HG03196 (cell line): Measurements from ENCODE around the gene UBAC1.
"Not testable (repeated sequence)": the region's sequence is repeated elsewhere in the genome, so short reads cannot be mapped to it uniquely, and the experiment has no call there.

Experiments
- ATAC-seq: cut with Tn5 transposase; IDR thresholded peaks from one replicate; pipeline ENCODE4 v1.9.1; 2021; ENCODE audit not compliant: unreplicated experiment

Gene UBAC1

DNA sequence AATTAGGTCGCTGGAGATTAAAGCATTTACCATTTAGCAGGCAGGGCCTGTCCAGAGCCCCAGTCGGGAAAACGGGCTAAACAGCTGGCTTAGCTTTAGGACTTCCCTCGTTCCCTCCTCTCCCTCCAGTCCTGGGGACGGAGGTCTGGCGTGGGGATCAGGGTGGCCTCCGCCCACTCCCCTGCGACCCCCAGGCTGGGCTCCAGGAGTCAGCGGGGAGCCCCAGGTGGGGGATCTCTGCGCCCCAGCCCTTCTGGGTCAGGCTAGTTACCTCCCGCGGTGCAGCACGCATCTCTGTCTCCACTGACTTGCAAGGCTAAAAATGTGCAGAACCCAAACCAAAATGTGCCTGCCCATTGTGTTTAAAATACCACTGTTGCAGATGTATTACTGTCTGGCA lies 37.7 kb downstream of the UBAC1 start:
- no peak for ATAC-seq

DNA sequence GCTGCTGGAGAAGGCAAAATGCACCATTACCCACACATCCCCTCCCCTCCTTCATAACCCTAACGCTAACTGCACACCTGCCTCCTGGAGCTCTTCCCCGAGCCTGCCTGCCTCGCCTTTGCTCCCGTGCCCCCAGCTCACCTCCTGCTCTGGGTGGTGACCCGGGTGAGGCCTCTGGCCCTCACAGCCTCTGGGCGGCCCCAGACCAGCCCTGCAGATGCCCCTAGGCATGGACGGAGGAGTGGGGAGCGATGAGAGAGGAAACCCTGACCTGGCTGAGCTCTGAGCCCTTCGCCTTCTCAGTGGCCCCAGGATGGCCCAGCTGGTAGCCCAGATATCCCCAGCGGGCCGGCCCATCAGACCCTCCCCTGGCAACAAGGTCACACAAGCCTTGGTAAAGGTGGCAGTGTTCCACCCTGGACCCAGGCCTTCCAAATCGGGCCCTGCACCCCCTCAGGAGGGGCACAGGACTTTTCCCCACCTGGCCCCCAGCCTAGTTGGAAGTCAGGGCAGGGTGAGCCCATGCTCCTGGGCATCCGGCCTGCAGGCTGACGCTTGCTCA lies 39.3 kb downstream of the UBAC1 start:
- no peak for ATAC-seq

DNA sequence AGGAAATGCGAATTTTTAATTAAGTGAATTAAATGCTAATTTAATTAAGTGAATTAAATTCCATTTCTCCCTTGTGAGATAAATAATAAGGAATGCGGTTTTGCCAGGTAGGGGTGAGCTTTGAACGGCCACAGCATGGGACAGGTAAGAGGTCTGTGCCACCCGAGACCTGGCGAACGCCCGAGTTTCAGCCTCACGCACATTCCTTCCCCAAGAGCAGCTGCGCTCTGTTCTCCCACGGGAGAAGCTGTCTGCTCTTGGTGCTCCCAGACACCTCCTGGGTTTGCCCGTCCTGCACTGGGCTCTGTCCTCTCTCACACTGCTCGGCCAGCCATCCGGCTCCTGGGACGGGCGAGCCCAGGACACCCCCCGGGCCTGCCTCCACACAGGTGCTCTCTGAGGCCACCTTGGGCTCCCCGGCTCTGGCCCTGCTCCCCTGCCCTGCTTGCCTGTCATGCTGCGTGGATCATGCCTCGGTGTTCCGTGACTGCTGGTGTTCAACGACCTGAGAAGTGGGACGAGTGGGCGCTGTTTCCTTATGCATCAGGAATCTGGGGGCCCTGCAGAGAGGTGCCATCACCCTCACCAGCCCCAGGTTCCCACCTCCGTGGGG lies 40.1 kb downstream of the UBAC1 start:
- ATAC-seq: no peak

DNA sequence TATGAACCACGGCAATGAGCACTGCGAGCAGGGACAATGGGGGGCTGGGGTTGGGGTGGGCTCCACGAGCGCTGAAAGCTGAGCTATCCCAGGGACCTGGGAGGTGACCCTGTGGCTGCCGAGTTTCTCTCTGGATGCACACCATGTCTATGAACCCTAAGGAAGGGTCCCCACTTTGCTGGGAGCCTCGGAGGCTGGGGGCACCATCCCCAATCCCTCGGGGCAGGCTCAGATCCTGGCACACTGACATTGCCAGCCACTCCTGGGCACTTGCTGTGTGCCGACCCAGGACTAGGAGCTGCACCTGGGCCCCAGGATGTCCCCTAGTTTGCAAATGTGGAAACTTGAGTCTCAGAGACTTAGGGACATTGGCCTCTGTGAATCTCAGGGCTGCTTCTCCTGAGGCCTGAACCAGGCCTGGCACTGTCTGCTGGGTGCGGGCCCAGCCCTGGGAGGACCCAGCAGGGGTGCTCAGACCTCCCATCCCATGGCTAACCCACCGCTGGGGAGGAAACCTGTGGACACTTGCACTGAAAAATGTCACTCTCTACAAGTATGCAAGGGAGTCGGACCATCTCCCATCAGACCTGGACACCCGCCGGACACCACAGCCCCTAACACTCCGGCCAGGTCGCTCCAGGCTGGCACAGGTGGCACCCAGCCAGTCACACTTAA lies 40.8 kb downstream of the UBAC1 start:
- ATAC-seq: no peak

DNA sequence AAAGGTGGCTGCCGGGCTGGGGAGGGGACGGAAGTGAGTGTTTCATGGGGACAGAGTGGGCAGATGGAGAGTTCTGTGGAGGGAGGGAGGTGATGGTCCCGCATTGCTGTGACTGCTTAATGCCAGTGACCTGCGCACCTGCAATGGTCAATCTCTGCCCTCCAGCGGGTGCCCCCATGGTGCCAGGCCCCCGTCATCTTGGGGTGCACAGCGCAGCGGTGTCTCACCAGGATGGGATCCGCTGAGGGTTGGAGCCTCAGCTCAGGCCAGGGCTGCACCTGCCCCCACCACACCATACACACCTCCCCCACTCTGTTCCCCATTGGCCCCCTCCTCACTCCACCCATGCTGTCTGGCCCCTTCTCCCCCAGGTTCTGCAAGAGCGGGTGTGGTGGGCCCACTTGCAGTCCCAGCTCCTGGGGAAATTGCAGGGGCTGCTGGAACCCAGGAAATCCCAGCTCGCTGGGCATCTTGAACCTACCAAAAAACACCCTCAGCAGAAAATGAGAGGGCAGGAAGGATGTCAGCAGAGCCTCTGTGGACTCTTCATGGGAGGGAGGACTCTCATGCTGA lies 41.8 kb downstream of the UBAC1 start:
- ATAC-seq: no peak

DNA sequence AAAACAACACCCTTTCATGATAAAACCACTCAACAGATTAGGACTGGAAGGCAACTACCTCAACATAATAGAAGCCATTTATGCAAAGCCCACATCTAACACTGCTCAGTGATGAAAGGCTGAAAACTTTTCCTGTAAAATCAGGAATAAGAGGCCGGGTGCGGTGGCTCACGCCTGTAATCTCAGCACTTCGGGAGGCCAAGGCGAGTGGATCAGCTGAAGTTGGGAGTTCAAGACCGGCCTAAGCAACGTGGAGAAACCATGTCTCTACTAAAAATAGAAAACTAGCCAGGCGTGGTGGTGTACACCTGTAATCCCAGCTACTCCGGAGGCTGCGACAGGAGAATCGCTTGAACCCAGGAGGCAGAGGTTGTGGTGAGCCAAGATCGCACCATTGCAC lies 44.9 kb downstream of the UBAC1 start:
- ATAC-seq: not testable (repeated sequence)

DNA sequence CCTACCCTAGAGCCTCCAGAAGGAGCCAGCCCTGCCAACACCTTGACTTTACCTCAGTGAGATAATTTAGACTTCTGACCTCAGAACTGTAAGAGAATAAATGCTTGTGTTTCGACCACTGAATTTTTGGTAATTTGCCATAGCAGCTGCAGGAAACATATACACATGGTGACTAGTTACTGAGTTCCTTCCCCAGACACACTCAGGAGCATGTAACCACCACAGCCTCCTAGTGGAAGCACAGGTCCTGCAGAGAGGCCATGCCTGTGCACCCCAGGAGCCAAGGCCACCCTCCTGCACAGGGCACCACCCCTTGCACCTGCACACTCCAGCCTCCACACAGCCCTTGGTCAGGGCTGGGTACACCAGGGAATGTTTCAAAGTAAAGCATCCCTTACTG lies 46.3 kb downstream of the UBAC1 start:
- no peak for ATAC-seq

DNA sequence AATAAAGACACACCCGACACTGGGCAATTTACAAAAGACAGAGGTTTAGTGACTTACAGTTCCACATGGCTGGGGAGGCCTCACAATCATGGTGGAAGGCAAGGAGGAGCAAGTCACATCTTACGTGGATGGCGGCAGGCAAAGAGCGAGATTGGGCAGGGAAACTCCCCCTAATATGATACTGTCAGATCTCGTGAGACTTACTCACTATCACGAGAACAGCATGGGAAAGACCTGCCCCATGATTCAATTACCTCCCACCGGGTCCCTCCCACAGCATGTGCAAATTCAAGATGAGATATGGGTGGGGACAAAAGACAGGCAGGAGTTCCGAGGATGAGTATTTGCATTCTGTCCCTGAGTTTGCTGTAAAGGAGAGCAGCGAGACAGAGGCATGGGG lies 49.9 kb downstream of the UBAC1 start:
- not testable (repeated sequence) for ATAC-seq

DNA sequence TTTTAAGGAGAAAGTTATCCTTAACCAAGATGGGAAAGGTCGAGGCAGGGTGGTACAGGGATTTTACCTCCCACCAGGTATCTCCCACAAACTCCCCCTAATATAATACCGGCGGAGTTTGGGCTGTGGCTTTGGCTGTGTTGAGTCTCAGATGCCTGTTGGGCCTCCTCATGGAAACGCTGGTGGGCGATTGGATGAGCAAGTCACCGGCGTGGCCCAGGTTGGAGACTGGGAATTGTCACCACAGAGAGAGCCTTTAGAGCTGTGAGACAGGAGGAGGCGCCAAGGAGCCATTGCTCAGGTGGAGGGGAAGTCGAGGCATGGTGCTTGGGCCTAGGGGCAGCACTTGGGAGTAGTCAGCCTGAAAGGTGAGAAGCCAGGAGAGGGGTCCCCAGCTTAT lies 50.4 kb downstream of the UBAC1 start:
- no peak for ATAC-seq

DNA sequence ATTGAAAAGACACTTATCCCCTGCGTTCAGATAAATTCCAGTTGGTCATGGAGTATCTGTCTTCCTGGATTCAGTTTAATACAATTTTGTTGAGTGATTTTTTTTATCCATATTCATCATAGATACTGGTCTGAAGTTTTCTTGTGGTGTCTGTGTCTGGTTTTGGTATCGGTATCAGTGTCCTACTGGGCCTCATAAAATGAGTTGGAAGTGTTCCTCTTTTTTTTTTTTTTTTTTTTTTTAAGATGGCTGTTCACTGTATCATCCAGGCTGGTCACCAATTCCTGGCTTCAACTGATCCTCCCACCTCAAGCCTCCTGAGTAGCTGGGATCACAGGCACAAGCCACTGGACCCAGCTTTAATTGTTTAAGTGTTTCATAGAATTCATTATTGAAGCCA lies 51.0 kb downstream of the UBAC1 start:
- ATAC-seq: no peak

DNA sequence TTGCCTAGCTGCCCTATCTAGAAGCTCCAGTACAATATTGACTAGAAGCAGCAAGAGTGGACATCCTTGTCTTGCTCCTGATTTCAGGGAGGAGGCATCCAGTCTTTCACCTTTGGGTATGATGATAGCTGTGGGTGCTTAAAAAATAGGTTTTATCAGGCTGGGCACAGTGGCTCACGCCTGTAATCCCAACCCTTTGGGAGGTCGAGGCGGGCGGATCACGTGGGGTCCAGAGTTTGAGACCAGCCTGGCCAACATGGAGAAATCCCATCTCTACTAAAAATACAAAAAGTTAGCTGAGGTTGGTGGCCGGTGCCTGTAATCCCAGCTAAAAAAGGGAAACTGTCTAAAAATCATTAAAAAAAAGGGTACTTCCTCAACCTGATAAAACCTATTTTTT lies 51.8 kb downstream of the UBAC1 start:
- ATAC-seq: no peak

DNA sequence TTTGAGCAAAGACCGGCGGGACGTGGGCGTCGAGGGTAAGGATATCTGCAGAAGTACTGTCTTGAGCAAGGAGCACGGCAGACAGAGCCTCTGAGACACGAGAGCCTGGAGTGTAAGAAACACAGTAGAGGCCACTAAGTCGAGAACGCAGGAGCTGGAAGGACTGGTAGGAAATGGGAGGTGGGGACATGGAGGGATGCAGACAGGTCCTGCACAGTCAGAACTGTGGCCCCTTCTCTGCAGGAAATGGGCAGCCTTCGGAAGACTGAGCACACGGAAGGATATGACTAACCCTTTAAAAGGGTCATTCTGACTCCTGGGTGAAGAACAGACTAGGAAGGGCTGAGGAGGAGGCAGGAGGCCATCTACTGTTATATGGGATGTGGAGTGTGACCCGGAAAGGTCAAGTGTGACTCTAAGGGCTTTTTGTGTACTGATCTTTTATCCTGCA lies 52.4 kb downstream of the UBAC1 start:
- ATAC-seq: no peak

DNA sequence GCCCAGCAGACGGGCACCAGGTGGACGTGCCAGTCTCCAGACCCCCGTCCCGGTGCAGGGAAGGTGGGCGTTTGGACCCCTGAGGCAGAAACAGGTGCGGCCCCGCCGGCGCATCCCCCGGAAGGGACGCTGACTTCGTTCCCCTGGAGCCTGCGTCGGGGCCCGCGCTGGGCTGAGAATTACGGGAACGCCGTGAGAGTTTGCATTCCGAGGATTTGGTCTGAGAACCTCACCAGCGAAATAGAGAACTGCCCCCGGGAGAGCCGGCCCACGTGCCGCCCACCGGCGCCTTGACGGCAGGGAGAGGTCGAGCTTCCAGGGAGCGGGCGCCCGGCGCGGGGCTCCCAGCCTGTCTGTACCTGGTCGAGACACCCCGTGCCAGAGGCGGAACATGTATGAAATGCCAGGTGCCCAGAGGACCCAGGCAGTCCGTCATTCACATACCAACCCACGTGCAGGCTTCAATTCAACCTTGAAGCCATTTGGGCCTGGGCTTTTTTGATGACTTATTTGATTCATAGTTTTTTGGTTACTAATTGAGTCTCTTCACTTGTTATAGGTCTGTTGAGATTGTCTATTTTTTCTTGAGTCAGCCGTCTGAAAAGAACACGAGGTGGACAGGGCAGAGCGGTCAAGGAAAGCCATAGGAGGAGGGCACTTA lies 53.0 kb downstream of the UBAC1 start:
- no peak for ATAC-seq

DNA sequence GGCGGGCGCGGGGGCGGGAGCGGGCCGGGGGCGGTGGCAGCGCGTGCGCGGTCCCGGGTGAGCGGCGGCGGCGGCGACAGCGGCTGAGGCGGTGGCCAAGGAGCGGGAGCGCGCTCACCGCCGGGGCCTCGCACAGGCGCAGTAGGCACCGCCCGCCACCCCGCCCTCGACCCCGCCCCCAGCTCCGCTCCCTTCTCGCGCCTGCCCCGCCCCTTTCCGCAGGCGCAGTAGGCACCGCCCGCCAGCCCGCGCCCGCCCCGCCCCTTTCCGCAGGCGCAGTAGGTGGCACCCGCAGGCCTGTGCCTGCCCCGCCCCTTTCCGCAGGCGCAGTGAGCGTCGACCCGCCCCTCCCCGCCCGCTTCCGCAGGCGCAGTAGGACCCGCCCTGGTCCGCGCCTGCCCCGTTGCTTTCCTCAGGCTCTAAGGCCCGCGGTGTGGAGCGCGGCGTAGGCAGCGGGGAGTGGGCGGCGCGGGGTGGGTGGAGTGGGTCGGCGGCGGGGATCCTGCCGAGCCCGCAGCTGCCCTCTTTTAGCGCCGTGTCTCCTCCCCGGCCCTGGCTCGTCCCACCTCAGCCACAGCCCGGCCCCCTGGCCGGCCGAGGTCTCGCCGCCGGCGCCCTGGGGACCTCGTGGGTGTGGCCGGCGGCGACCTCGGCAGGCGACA lies 53.6 kb downstream of the UBAC1 start, which contains the start of gene CAMSAP1:
CAMSAP1 (minus strand) TSS at position 116 of the 662 bp plus-strand sequence. CDS start 387 bp downstream, outside the sequence.
- ATAC-seq: peak; percentile 66

DNA sequence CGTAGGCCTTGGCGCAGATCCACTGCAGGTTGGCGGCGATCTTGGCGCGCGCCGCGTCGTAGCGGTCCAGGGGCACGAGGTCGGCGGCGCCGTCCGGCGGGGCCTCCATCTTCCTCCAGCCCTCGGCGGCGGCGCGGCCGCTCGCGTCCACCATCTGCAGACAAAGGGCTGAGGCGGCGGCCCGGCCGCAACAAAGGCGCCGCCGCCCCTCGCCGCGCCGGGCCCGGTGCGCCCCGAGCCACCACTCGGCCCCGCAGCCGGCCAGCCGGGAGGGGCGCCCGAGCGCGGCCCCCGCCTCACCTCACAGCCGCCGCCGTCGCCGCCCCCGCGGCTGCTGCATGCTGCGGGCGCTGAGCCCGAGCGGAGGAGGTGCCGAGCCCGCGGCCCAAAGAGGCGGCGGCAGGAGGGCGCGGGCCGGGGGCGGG lies 54.2 kb downstream of the UBAC1 start:
- ATAC-seq: peak; percentile 29

DNA sequence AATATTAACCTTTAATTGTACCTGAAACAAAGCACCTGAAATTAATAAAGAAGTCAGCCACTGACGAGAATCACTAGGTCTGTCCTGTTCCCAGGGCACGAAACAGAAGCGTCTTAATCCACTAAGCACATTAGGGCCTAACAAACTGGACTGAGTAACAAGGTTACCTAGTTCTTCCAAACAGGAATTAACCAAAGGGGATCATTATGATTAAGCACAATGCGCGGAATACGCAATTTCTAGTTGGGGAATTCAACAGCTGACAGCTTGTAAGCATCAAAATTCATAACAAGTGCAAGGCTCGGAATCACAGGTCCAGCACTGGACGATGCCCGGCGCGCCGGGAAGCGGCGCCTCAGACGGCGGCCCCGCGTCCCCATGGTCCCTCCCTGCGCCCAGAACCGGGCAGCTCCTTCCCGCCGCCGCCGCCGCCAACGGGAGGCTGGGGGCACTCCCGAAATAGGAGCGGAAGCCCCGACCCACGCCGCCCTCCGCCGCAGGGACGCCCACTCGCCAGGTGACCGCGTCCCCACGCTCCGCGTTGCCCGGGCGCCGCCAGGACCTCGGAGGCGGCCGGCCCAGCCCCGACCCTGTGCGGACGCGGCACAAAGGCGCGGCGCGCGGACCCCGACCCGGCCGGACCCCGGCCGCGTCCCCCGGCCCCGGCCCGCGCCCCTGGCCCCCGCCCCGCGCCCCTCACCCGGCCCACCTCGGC lies 54.7 kb downstream of the UBAC1 start:
- peak; percentile 10 for ATAC-seq

DNA sequence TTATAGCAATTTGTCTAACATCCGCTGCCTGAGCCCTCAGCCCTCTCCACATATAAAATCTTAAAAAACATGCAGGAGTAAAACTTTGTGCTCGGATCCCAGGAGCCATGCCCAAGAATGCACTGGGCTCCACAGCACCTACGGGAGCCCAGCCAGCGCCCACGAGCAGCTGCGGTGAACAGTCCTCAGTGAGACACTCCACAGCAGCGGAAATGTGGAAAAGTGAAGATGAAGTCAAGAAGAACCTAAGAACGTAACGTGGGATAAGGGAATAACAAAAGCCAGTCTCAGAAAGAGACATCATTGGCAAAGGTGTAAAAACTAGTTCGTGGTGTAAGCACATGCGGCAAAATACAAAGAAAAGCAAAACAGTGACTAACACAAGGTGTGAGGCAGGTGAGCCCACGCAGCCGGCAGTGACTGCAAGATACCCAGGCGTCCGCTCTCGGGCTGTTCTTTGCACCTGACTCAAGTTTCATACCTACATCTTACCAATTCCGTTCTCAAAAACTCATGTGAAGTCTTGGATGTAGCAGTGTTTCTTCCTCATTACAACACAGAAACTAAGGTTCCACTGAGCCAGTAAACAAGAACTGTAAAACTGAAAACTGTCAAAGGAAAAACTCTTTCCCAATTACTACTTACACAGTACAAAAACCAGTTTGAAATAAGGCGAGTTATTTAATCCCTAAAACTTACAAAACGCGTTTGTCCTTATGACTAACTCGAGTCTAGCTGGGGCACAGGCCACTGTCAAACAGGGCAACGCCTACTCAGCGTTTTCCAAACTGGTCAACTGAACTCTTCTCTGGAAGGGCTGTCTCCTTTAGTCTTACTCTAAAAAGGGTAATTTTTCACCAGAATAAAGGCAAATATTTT lies 55.6 kb downstream of the UBAC1 start:
- ATAC-seq: no peak

DNA sequence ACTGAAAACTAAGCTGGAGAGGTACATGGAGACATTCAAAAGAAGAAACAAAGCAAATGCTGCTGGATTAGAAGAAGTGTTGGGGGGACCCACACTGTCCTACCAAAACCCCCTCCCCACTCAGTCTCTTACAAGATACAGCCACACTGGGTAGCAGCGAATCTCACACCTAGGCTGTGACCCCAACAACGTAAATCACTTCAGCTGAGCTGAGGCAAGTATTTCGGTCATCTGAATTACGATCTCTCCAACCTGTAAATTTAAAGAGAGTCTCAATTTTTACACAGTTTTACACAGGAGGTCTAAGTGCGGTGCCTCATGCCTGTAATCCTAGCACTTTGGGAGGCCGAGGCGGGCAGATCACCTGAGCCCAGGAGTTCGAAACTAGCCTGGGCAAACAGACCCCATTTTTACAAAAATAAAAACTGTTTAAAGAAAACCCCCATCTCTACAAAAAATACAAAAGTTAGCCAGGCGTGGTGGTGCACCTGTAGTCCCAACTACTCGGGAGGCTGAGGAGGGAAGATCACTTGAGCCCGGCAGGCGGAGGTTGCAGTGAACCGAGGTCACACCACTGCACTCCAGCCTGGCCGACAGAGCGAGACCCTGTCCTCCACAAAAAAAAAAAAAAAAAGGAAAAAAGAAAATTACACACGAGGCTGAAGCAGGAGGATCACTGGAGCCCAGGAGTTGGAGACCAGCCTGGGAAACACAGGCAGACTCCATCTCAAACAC lies 57.2 kb downstream of the UBAC1 start:
- ATAC-seq: no peak

DNA sequence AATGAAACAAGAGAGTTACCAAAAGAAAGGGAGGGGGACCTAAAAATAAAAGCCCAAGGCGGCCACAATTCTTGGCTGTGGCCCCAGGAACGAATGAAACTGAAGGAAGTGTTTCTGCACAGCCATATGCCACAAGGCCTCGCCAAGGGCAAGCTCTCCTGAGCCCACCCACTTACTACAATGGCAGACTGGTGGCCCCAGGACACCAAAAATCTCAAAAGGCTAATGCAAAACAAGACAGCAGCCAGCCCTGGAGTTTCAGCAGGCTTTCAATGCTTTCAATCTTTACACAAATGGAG lies 57.9 kb downstream of the UBAC1 start:
- no peak for ATAC-seq
